ENCODE results near the gene IKZF1. TPM values are rescaled to one million over a fixed set of nuclear protein-coding genes. Genes with fewer than 3 reads are reported as not detected.

Gene IKZF1
- total RNA-seq, 6 experiments from 2014 or later, result not detected

DNA sequence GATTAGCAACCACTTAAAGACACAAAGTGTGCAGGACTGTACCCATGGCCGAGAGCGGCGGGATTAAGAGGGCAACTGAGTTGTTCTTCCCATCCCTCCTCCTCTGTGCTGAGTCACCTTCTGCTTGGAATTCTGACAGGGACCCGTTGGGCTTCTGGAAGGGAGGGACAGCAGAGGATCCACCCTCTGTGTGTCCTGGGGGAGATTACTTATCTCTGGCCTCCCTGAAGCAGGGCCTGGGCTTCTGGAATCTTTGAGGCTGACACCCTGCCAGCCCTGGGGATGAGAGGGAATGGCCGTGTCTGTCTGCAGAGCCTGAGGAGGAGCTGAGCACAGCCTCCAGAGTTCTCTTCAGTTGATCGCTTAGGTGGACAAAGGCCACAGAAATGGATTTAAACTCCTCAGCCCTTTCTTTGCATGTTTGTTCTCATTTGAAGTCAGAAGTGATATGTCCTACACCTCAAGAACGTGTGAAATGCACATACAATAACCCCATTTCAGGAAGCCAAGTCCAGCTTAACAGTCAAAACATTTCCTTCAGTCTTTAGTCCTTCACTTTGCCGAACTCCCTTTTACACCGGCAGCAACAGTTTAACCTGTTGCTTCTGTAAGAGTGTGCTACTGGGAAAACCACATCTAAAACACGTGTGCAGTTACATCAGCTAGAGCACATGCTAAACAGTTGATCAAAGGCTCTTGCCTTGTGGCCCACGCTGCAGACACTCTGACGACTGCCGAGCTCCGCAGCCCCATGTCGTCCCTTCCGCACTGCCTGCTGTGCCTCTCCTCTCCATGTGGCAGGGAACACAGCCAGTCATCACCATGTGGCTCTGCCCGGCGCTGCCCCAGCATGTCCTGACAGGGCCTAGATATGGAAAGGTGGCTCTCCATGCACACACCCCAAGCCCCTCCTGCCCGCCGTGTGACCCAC lies 55.7 kb downstream of the IKZF1 start:
- no peak for DNase-seq
- no peaks in the 10 kb centered on the region for H3K36me3 Mint-ChIP-seq (ENCODE audit: low read depth)
- no peaks in the 10 kb centered on the region for H3K9me3 Mint-ChIP-seq
- peaks cover 24% of the 10 kb centered on the region for H3K27me3 Mint-ChIP-seq (ENCODE audit: insufficient read depth)
- H3K4me3 Mint-ChIP-seq, result no peak overlapping the region
- H3K4me1 Mint-ChIP-seq (ENCODE audit: low read depth), result no peaks in the 10 kb centered on the region
- H3K27ac Mint-ChIP-seq, result no peak overlapping the region
- TF ChIP-seq, protein P1, sequence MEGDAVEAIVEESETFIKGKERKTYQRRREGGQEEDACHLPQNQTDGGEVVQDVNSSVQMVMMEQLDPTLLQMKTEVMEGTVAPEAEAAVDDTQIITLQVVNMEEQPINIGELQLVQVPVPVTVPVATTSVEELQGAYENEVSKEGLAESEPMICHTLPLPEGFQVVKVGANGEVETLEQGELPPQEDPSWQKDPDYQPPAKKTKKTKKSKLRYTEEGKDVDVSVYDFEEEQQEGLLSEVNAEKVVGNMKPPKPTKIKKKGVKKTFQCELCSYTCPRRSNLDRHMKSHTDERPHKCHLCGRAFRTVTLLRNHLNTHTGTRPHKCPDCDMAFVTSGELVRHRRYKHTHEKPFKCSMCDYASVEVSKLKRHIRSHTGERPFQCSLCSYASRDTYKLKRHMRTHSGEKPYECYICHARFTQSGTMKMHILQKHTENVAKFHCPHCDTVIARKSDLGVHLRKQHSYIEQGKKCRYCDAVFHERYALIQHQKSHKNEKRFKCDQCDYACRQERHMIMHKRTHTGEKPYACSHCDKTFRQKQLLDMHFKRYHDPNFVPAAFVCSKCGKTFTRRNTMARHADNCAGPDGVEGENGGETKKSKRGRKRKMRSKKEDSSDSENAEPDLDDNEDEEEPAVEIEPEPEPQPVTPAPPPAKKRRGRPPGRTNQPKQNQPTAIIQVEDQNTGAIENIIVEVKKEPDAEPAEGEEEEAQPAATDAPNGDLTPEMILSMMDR (IDR thresholded peaks at IDR 0.05), result no peak

DNA sequence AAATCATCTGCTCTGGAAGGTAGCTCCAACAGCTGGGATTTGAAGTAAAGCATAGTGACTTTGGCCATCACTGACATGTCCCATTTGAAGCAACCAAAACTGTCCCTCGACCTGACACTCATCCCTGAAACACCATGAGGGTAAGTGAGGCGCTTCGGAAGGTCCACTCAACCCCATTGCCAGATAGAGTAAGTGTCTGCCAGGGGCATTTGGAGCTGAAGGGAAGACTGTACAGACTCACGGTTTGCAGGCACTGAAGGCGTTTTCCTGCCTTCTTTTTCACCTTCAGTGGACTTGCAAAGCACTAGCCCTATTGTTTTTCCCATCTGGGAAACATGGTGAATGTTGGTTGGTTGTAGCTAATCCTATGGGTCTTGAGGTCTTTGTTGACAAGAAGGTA lies 57.6 kb downstream of the IKZF1 start:
- TF ChIP-seq, protein P1 (IDR thresholded peaks at IDR 0.05), result no peak
- H3K27me3 Mint-ChIP-seq (ENCODE audit: insufficient read depth), result peaks cover 16% of the 10 kb centered on the region
- H3K4me1 Mint-ChIP-seq (ENCODE audit: low read depth), result no peaks in the 10 kb centered on the region
- DNase-seq, result no peak
- H3K36me3 Mint-ChIP-seq (ENCODE audit: low read depth), result no peaks in the 10 kb centered on the region
- H3K9me3 Mint-ChIP-seq, result no peaks in the 10 kb centered on the region
- no peak overlapping the region for H3K4me3 Mint-ChIP-seq
- H3K27ac Mint-ChIP-seq, result no peak overlapping the region

DNA sequence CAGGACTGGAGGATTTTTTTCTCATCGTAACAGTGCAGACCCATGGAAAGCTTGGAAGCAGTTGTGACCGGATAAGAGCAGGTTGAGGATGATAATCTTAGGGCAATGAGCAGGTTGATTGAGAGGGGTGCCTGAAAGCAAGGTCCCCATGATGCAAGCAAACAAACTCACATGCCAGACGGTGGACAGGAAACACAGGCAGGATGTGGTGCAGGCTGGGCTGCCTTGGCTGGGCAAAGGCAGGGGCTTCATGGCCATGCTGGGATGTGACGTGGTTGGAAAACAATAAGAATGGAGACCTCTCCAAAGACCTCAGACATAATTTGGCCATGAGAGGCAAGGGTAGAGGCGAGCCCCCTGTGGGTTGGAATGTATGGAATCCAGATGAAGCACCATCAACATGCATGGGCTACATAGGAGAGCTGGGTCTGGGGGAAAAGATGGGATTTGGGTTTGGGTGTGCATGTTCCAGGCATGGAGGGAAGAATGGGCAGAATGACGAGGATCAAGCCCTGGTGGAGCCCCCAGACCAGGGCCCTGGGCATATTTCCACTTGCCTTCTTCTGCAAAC lies 58.3 kb downstream of the IKZF1 start:
- TF ChIP-seq, protein P1 (IDR thresholded peaks at IDR 0.05), result no peak
- Mint-ChIP-seq H3K4me3 (no peak overlapping the region), H3K36me3 (ENCODE audit: low read depth) (no peaks in the 10 kb centered on the region), H3K4me1 (ENCODE audit: low read depth) (no peaks in the 10 kb centered on the region), H3K27ac (no peak overlapping the region), H3K9me3 (no peaks in the 10 kb centered on the region), H3K27me3 (ENCODE audit: insufficient read depth) (peaks cover 12% of the 10 kb centered on the region)
- no peak for DNase-seq

DNA sequence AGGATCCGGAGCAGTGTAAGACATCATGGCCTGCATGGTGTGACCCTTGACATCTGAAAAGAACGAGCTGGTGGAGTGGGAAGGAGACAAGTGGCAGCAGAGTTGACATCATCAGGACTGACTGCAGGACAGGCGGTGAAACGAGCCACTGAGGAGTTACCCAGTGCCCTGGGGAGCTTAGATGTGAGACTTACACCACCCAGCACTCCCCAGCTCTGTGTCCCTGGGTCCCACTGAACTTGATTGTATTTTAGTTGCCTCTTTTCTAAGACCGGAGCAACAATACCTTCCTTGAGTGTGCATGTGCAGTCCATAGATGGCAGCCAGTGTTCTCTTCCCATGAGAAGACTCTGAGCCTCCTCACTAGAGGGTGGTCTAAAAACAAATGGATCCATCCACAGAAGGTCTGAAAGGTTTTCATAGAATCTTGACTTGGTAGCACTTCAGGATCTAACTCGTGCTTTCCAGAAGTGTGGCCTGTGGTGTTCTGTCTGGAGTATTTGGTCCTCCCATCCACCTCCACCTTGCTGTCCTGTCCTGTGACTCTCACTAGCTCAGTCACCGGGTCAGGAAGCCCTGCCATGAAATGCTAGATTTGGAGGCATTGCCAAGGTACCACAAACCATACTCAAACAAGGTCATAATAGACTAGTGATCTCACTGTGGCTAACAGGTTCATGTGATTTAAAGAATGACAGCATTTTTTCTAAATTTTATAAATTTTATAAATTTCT lies 59.0 kb downstream of the IKZF1 start:
- no peaks in the 10 kb centered on the region for H3K36me3 Mint-ChIP-seq (ENCODE audit: low read depth)
- H3K4me1 Mint-ChIP-seq (ENCODE audit: low read depth), result no peaks in the 10 kb centered on the region
- H3K27me3 Mint-ChIP-seq (ENCODE audit: insufficient read depth), result peaks cover 8% of the 10 kb centered on the region
- H3K9me3 Mint-ChIP-seq, result no peaks in the 10 kb centered on the region
- no peak overlapping the region for H3K27ac Mint-ChIP-seq
- TF ChIP-seq, protein P1 (IDR thresholded peaks at IDR 0.05), result no peak
- DNase-seq, result no peak
- H3K4me3 Mint-ChIP-seq, result no peak overlapping the region

DNA sequence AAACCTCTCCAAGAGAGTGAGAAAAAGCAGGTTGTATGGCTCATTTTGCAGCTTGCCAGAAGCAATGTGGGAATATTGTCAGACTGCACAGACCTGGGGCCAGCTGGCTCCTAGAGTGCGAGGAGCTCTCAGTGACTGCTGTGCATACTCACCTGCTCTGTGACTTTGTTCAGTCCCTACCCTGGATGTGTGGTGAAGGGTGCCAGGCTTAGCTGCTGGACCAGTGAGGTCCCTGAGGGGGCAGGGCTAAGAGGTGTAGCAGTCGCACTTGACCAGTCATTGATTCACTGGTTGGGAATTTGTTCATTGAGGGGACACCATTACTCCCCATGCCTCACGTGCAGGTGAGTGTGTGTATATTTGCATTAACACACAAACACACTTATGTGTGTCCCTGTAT lies 60.1 kb downstream of the IKZF1 start:
- TF ChIP-seq, protein P1 (IDR thresholded peaks at IDR 0.05), result no peak
- no peaks in the 10 kb centered on the region for H3K4me1 Mint-ChIP-seq (ENCODE audit: low read depth)
- no peaks in the 10 kb centered on the region for H3K36me3 Mint-ChIP-seq (ENCODE audit: low read depth)
- no peak overlapping the region for H3K27ac Mint-ChIP-seq
- peaks cover 8% of the 10 kb centered on the region for H3K9me3 Mint-ChIP-seq
- DNase-seq, result no peak
- no peak overlapping the region for H3K4me3 Mint-ChIP-seq
- peaks cover 5% of the 10 kb centered on the region for H3K27me3 Mint-ChIP-seq (ENCODE audit: insufficient read depth)

Data from HFFc6 (cell line).